Liver (tissue), 9 donors: ENCODE results near the gene S100Z. TPM values are rescaled to one million over a fixed set of nuclear protein-coding genes. Genes with fewer than 3 reads are reported as not detected.

ENCODE experiments used
- DNase-seq: peaks from one replicate; pipeline ENCODE4 v3.0.0-alpha.2; 2017; ENCODE audit warnings: low spot score
- H3K27ac ChIP-seq, 2 donors: one replicate each; pipeline ENCODE4 v1.7.0; 2013; ENCODE audit warnings: inconsistent platforms in 2 of 2, low read length in 2 of 2, control low read depth in 1 of 2, low read depth in 1 of 2, mild to moderate bottlenecking in 1 of 2
- H3K27me3 ChIP-seq, 4 donors: one replicate each; pipeline versions ENCODE4 v1.6.1 to v1.7.0; 2013; ENCODE audit warnings: low read length in 3 of 4, inconsistent platforms in 1 of 4, mild to moderate bottlenecking in 1 of 4, moderate library complexity in 1 of 4; ENCODE audit not compliant: control insufficient read depth in 4 of 4, insufficient read depth in 4 of 4
- H3K36me3 ChIP-seq, 4 donors: one replicate each; pipeline versions ENCODE4 v1.6.1 to v1.7.0; 2013; ENCODE audit warnings: low read length in 3 of 4, mild to moderate bottlenecking in 3 of 4, low read depth in 1 of 4, moderate library complexity in 1 of 4; ENCODE audit not compliant: control insufficient read depth in 4 of 4, insufficient read depth in 3 of 4
- H3K4me1 ChIP-seq, 4 donors: one replicate each; pipeline versions ENCODE4 v1.6.1 to v1.7.0; 2013; ENCODE audit warnings: low read length in 3 of 4, mild to moderate bottlenecking in 3 of 4, moderate library complexity in 1 of 4; ENCODE audit not compliant: control insufficient read depth in 4 of 4, insufficient read depth in 4 of 4
- H3K4me3 ChIP-seq, 3 donors: one replicate each; pipeline versions ENCODE4 v1.6.1 to v1.7.0; 2013; ENCODE audit warnings: low read length in 3 of 3, control low read depth in 1 of 3, low read depth in 1 of 3, mild to moderate bottlenecking in 1 of 3
- H3K9ac ChIP-seq, 2 donors: one replicate each; pipeline ENCODE4 v1.7.0; 2013; ENCODE audit warnings: low read length in 2 of 2, mild to moderate bottlenecking in 2 of 2, moderate library complexity in 2 of 2, control low read depth in 1 of 2, low read depth in 1 of 2
- H3K9me3 ChIP-seq, 4 donors: one replicate each; pipeline versions ENCODE4 v1.6.1 to v1.7.0; 2013; ENCODE audit warnings: low read length in 3 of 4; ENCODE audit not compliant: control insufficient read depth in 4 of 4
- FOXA1 ChIP-seq: IDR thresholded peaks from 2 replicates; pipeline ENCODE4 v1.6.1; 2016; ENCODE audit warnings: antibody characterized with exemption
- FOXA2 ChIP-seq: IDR thresholded peaks from 2 replicates; pipeline ENCODE4 v1.6.1; 2016; ENCODE audit warnings: antibody characterized with exemption
- GABPA ChIP-seq, 2 donors: IDR thresholded peaks in 1 of 2; conservative IDR thresholded peaks in 1 of 2; 2 replicates each; pipeline ENCODE4 v1.6.1; 2016; ENCODE audit warnings: antibody characterized with exemption in 2 of 2, mild to moderate bottlenecking in 1 of 2, moderate library complexity in 1 of 2
- HNF4A ChIP-seq, 2 donors: conservative IDR thresholded peaks; 2 replicates each; pipeline ENCODE4 v1.6.1; 2016; ENCODE audit warnings: antibody characterized with exemption in 2 of 2, mild to moderate bottlenecking in 2 of 2
- HNF4G ChIP-seq: IDR thresholded peaks from 2 replicates; pipeline ENCODE4 v1.6.1; 2016; ENCODE audit warnings: antibody characterized with exemption
- RAD21 ChIP-seq, 2 donors: IDR thresholded peaks; 2 replicates each; pipeline ENCODE4 v1.6.1; 2016; ENCODE audit warnings: antibody characterized with exemption in 2 of 2, mild to moderate bottlenecking in 2 of 2
- RXRA ChIP-seq, 2 donors: IDR thresholded peaks; 2 replicates each; pipeline ENCODE4 v1.6.1; 2017 to 2018; ENCODE audit warnings: antibody characterized with exemption in 2 of 2, mild to moderate bottlenecking in 1 of 2
- SP1 ChIP-seq: IDR thresholded peaks from 2 replicates; pipeline ENCODE4 v1.6.1; 2018; ENCODE audit warnings: antibody characterized with exemption, mild to moderate bottlenecking
- YY1 ChIP-seq: IDR thresholded peaks from 2 replicates; pipeline ENCODE4 v1.6.1; 2016; ENCODE audit warnings: antibody characterized with exemption, mild to moderate bottlenecking
- WGBS: extraction: QIAGEN DNeasy Blood & Tissue Kit; methylation state at CpG from one replicate; pipeline ENCODE4 v1.1.7; 2013; 5-methylcytosine and 5-hydroxymethylcytosine counted together
- polyA plus RNA-seq, 2 donors: library from polyadenylated mRNA; stranded (reverse) in 1 of 2; unstranded in 1 of 2; fragments of 200-250 nt in 1 of 2; fragments of >200 nt in 1 of 2; fragmentation: Nextera tagmentation in 1 of 2; extraction: Ambion mirVana in 1 of 2; gene quantifications; one replicate each; pipeline versions ENCODE4 v1.2.1 to v1.2.3, GENCODE V29; 2013 to 2015
- total RNA-seq, 2 donors: library from RNA; depleted of rRNA; stranded (reverse); fragments of >200 nt; gene quantifications; one replicate each; pipeline ENCODE4 v1.2.3, GENCODE V29; 2014
- TF ChIP-seq, protein P1 (sequence below): IDR thresholded peaks from 2 replicates; pipeline ENCODE4 v1.6.1; 2016; ENCODE audit warnings: antibody characterized with exemption
- TF ChIP-seq, protein P2 (sequence below): IDR thresholded peaks from 2 replicates; pipeline ENCODE4 v1.6.1; 2016; ENCODE audit warnings: antibody characterized with exemption, mild to moderate bottlenecking
- TF ChIP-seq, protein P3 (sequence below): fragments of 150-350 bp; IDR thresholded peaks from 2 replicates; pipeline ENCODE4 v1.5.1; 2017; ENCODE audit warnings: improper control_type of control experiment, low read depth, low read length; ENCODE audit not compliant: missing input control
- TF ChIP-seq, protein P4 (sequence below): IDR thresholded peaks from 2 replicates; pipeline ENCODE4 v1.6.1; 2016; ENCODE audit warnings: antibody characterized with exemption
- donor health status: healthy.
- donor health status: healthy.
- donor health status: healthy.
- donor health status: healthy.
- donor health status: healthy.

S100Z gene
- total and polyA plus RNA-seq, 4 donors, result 0.05 to 0.33 (median 0.33) TPM; not detected in 1

DNA sequence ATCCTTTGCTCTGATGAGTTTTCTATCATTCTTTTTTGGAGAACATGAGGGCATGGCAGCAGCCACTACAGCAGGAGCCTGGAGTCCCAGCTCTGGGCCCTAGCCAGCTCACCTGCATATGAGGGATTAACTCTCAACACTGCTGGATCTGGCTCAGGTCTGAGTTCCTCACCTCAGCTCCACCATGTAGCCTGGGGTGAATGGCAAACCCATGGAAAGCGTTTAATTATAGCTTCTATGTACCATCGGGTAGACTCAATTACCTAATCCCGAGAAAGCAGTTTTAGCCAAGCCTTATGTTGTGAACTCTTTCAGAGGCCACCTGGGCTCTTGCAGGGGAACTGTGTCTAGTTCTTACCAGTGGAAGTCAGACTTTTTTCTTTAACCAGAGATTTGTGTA, 3.9 kb upstream of the S100Z start:
- no peak overlapping the region for H3K27ac ChIP-seq
- no peak for TF ChIP-seq YY1
- TF ChIP-seq RAD21 (IDR thresholded peaks at IDR 0.05), result no peak
- no peak for TF ChIP-seq GABPA (IDR thresholded peaks at IDR 0.05 in 1 of 2, conservative IDR thresholded peaks at IDR 0.05 in 1 of 2)
- TF ChIP-seq, protein P1, sequence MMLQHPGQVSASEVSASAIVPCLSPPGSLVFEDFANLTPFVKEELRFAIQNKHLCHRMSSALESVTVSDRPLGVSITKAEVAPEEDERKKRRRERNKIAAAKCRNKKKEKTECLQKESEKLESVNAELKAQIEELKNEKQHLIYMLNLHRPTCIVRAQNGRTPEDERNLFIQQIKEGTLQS, result no peak
- TF ChIP-seq HNF4G, result no peak
- no peak for TF ChIP-seq SP1
- no peak for TF ChIP-seq FOXA2
- TF ChIP-seq FOXA1, result no peak
- TF ChIP-seq, protein P2, sequence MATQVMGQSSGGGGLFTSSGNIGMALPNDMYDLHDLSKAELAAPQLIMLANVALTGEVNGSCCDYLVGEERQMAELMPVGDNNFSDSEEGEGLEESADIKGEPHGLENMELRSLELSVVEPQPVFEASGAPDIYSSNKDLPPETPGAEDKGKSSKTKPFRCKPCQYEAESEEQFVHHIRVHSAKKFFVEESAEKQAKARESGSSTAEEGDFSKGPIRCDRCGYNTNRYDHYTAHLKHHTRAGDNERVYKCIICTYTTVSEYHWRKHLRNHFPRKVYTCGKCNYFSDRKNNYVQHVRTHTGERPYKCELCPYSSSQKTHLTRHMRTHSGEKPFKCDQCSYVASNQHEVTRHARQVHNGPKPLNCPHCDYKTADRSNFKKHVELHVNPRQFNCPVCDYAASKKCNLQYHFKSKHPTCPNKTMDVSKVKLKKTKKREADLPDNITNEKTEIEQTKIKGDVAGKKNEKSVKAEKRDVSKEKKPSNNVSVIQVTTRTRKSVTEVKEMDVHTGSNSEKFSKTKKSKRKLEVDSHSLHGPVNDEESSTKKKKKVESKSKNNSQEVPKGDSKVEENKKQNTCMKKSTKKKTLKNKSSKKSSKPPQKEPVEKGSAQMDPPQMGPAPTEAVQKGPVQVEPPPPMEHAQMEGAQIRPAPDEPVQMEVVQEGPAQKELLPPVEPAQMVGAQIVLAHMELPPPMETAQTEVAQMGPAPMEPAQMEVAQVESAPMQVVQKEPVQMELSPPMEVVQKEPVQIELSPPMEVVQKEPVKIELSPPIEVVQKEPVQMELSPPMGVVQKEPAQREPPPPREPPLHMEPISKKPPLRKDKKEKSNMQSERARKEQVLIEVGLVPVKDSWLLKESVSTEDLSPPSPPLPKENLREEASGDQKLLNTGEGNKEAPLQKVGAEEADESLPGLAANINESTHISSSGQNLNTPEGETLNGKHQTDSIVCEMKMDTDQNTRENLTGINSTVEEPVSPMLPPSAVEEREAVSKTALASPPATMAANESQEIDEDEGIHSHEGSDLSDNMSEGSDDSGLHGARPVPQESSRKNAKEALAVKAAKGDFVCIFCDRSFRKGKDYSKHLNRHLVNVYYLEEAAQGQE, result no peak
- H3K36me3 ChIP-seq, result no peaks in the 10 kb centered on the region
- H3K9me3 ChIP-seq, result no peaks in the 10 kb centered on the region
- peaks cover 0 to 3% (median under 1%) of the 10 kb centered on the region in 4 donors for H3K4me1 ChIP-seq
- 96% methylated on average over 3 of the region's 3 CpGs for WGBS
- no peak overlapping the region for H3K9ac ChIP-seq
- no peak overlapping the region for H3K4me3 ChIP-seq
- no peaks in the 10 kb centered on the region for H3K27me3 ChIP-seq
- DNase-seq, result no peak

DNA sequence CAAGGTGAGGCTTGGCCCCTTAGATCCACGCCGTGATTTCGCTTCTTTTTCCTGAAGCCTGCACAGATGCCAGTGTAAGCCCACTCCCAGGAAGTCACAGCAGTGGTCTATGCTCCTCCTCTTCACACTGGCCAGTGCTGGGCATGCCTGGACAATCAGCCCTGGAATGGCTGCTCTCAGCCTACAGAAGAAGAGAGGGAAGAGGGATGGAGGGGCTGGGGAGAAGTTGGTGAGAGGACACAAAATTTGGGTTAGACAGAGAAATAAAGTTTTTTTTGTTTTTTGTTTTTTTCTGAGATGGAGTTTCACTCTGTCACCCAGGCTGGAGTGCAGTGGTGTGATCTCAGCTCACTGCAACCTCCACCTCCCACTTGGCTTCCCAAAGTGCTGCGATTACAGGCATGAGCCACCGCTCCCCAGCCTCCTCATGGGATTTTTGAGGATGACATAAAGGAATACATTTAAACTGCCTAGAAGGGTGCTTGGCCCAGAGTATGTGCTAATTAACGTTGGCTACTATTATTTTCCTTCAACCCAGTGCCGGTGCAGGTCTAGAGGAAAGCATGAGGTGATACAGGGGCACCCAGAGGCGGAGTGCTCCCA, 830 bp downstream of the S100Z start:
- H3K4me3 ChIP-seq, result no peak overlapping the region
- no peak overlapping the region for H3K9ac ChIP-seq
- no peak for DNase-seq
- H3K4me1 ChIP-seq, result peaks cover 0 to 2% (median 0%) of the 10 kb centered on the region in 4 donors
- no peaks in the 10 kb centered on the region for H3K36me3 ChIP-seq
- no peaks in the 10 kb centered on the region for H3K9me3 ChIP-seq
- 91% methylated on average over 8 of the region's 8 CpGs for WGBS
- TF ChIP-seq GABPA (IDR thresholded peaks at IDR 0.05 in 1 of 2, conservative IDR thresholded peaks at IDR 0.05 in 1 of 2), result no peak
- TF ChIP-seq, protein P2, result no peak
- no peak for TF ChIP-seq FOXA2
- TF ChIP-seq YY1, result no peak
- TF ChIP-seq, protein P3, sequence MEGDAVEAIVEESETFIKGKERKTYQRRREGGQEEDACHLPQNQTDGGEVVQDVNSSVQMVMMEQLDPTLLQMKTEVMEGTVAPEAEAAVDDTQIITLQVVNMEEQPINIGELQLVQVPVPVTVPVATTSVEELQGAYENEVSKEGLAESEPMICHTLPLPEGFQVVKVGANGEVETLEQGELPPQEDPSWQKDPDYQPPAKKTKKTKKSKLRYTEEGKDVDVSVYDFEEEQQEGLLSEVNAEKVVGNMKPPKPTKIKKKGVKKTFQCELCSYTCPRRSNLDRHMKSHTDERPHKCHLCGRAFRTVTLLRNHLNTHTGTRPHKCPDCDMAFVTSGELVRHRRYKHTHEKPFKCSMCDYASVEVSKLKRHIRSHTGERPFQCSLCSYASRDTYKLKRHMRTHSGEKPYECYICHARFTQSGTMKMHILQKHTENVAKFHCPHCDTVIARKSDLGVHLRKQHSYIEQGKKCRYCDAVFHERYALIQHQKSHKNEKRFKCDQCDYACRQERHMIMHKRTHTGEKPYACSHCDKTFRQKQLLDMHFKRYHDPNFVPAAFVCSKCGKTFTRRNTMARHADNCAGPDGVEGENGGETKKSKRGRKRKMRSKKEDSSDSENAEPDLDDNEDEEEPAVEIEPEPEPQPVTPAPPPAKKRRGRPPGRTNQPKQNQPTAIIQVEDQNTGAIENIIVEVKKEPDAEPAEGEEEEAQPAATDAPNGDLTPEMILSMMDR, result no peak
- no peak for TF ChIP-seq RXRA (IDR thresholded peaks at IDR 0.05)
- TF ChIP-seq, protein P4, sequence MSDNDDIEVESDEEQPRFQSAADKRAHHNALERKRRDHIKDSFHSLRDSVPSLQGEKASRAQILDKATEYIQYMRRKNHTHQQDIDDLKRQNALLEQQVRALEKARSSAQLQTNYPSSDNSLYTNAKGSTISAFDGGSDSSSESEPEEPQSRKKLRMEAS, result no peak
- no peak for TF ChIP-seq HNF4A (conservative IDR thresholded peaks at IDR 0.05)
- no peaks in the 10 kb centered on the region for H3K27me3 ChIP-seq
- H3K27ac ChIP-seq, result no peak overlapping the region
